ENCODE measurements around the gene CNOT10.
"Not testable (repeated sequence)": the region's sequence is repeated elsewhere in the genome, so short reads cannot be mapped to it uniquely, and the experiment has no call there.

Gene CNOT10

DNA sequence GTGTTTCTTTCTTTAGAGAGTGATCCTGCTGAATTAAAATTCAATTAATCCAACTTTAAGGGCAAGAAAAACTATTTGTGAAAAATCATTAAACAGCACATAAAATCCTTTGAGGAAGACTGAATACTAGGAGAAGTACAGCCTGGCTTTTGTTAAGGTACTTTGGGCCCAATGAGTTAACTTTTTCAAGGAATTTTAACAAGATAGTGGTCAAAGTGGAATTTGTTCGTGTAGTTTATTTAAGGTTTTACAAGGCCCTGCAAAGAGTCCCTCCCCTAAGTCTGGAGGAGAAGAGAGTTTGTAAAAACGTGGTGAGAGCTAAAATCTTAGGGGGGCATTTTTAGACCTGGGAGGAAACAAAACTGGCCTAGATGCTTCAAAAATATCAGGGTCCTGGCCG, 106.8 kb downstream of the CNOT10 start:
- Mint-ChIP-seq H3K9me3 (no peaks in the 10 kb centered on the region), H3K36me3 (ENCODE audit: insufficient read depth) (peaks cover 4% of the 10 kb centered on the region), H3K27ac (no peak overlapping the region), H3K4me1 (ENCODE audit: low read depth in 2 of 2) (no peaks in the 10 kb centered on the region), H3K27me3 (peaks cover 11 to 17% of the 10 kb centered on the region in 2 donors), H3K4me3 (no peak overlapping the region)
- DNase-seq, result no peak
- ATAC-seq (replicated peaks), result no peak

DNA sequence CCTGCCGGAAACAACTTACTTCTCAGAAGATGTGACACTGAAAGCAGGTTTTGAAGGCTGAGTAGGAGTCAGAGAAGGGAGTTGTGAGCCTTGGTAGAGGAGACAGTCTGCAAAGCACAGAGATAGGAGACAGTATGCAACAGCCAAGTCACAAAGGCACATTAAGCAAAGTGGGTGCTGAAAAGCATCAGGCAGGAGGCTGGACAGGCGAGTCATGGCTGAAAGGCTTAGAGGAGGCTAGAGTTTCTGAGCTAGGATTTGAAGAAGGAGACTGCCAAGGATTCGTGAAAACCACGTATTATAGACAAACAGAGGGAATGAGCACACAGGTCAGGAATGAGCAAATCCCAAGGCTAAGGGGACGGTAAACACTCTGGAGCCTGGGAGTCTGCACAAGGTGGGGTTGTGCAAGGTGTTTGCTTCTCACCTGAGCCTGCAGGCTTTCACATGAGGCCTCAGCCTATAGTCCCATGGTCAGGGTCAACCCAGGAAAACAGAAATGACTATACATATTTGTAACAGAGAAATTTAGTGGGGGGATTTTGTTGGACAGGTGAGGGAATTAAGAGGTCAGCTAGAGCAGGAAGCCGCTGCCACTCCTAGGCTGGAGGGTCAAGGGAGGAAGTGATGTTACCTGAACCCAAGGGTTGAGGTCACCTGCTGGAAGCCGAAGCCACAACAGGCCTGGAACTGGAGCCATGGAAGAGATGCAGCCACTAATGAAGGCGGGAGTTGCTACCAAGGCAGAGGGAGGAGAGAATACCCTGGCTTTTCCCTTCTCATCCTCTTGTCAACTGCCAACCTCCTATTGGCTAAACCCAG, 109.7 kb downstream of the CNOT10 start:
- DNase-seq (no peak), ATAC-seq (replicated peaks) (no peak)
- peaks cover 17 to 23% of the 10 kb centered on the region in 2 donors for H3K27me3 Mint-ChIP-seq
- H3K4me3 Mint-ChIP-seq, result no peak overlapping the region
- H3K36me3 Mint-ChIP-seq (ENCODE audit: insufficient read depth), result peaks cover under 1% of the 10 kb centered on the region
- no peaks in the 10 kb centered on the region for H3K4me1 Mint-ChIP-seq (ENCODE audit: low read depth in 2 of 2)
- no peaks in the 10 kb centered on the region for H3K9me3 Mint-ChIP-seq
- H3K27ac Mint-ChIP-seq, result no peak overlapping the region

DNA sequence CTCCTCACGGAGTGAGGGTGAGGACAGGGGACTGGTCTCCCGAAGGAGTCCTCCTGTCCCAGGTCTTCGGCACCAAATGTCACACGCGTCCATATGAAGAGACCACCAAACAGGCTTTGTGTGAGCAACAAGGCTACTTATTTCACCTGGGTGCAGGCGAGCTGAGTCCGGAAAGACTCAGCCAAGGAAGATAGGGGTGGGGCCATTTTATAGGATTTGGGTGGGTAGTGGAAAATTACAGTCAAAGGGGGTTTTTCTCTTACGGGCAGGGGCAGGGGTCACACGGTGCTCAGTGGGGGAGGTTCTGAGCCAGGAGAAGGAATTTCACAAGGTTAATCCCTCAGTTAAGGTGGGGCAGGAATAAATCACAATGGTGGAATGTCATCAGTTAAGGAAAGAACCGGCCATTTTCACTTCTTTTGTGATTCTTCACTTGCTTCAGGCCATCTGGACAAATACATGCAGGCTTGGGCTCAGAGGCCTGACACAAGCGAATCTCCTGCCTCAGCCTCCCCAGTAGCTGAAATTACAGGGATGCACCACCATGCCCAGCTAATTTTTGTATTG, 111.5 kb downstream of the CNOT10 start:
- H3K27ac Mint-ChIP-seq; DNase-seq; H3K4me3 Mint-ChIP-seq; H3K4me1 Mint-ChIP-seq (ENCODE audit: low read depth in 2 of 2); H3K9me3 Mint-ChIP-seq; ATAC-seq (replicated peaks); H3K36me3 Mint-ChIP-seq (ENCODE audit: insufficient read depth): not testable (repeated sequence)
- H3K27me3 Mint-ChIP-seq, result peaks cover 17 to 23% of the 10 kb centered on the region in 2 donors

DNA sequence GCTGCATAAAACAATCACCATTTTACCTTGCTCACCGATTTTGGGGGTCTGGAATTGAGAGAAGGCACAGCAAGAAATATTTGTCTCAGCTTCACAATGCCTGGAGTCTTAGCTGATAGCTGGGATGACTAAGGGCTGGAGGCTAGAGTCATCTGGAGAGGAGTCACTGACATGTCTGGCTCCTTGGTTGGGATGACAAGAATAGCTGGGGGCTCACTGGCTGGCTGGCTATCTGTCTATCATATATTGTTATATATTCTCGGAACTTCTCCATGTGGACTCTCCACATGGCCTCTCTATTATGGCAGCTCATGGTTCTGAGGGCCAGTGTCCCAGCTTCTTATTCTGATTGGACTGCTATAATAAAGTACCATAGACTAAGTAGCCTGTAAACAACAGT, 112.8 kb downstream of the CNOT10 start:
- ATAC-seq (replicated peaks) (no peak), DNase-seq (no peak)
- Mint-ChIP-seq H3K36me3 (ENCODE audit: insufficient read depth) (no peaks in the 10 kb centered on the region), H3K4me3 (no peak overlapping the region), H3K9me3 (no peaks in the 10 kb centered on the region), H3K27me3 (peaks cover 17 to 23% of the 10 kb centered on the region in 2 donors), H3K4me1 (ENCODE audit: low read depth in 2 of 2) (no peaks in the 10 kb centered on the region), H3K27ac (no peak overlapping the region)

- not testable (repeated sequence) for DNase-seq; H3K27ac Mint-ChIP-seq; H3K4me3 Mint-ChIP-seq; H3K9me3 Mint-ChIP-seq; ATAC-seq (replicated peaks); H3K4me1 Mint-ChIP-seq (ENCODE audit: low read depth in 2 of 2); H3K36me3 Mint-ChIP-seq (ENCODE audit: insufficient read depth)
- H3K27me3 Mint-ChIP-seq, result peaks cover 13 to 21% of the 10 kb centered on the region in 2 donors
Observed at GRCh38 chr3:32801440-32801839, 116.5 kb downstream of the CNOT10 start.

DNA sequence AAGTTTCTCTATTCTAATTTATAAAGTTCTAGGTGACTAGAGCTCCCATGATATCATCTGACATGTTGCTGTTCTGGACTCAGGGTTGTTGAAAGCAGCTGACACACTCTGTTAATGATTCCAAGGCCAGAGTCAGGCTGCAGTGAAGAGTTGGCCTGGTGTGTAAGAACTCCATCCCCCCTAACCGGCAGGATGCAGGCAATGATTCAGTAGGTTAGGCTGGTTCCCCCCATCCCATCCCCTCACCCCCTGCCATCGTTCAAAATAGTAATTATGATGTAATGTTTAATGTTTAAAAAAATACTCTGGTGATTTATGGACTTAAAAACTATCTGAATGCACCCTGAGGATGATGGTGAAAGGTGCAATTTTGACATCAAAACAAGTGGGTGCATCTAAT, 128.2 kb downstream of the CNOT10 start:
- Mint-ChIP-seq H3K27ac (no peak overlapping the region), H3K4me1 (ENCODE audit: low read depth in 2 of 2) (peaks cover 0 to 2% of the 10 kb centered on the region in 2 donors), H3K4me3 (no peak overlapping the region), H3K36me3 (ENCODE audit: insufficient read depth) (no peaks in the 10 kb centered on the region), H3K27me3 (peaks cover 19 to 36% of the 10 kb centered on the region in 2 donors), H3K9me3 (no peaks in the 10 kb centered on the region)
- DNase-seq (no peak), ATAC-seq (replicated peaks) (no peak)

GRCh38 chr3:32814361-32814760, 129.4 kb downstream of the CNOT10 start:
- no peak overlapping the region for H3K27ac Mint-ChIP-seq

DNA sequence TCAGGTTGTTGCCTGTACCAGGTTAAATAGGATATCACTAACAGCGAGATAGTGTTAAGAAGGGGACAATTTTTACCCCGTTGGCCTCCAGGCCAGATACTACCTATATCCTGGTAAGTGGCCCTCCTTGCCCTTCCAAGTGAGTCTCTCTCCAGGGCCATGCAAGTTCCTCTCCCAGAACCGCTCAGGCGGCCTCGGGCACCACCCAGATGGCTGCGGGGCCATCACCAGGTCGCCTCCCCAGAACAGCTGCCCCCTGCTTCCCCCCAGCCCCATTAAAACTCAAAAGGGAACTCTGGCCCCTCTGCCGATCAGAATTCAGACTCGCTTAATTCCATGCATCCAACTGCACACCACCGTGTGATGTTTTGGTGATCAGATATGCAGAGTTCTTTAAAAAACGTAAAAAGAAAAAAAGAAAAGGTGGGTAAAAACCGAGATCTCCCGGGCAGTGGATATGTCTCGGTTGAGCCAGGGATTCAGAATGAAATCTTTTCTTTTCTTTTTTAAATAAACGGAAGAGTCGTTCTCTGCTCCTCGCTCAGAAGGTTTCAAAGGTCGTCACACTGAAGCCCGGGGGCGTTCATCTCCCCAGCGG, 131.0 kb downstream of the CNOT10 start:
- Mint-ChIP-seq H3K9me3 (no peaks in the 10 kb centered on the region), H3K27me3 (peaks cover 36 to 55% of the 10 kb centered on the region in 2 donors), H3K36me3 (ENCODE audit: insufficient read depth) (no peaks in the 10 kb centered on the region), H3K4me3 (peak overlapping the region; percentile 58 to 71), H3K27ac (no peak overlapping the region), H3K4me1 (ENCODE audit: low read depth in 2 of 2) (peaks cover 0 to 6% of the 10 kb centered on the region in 2 donors)
- DNase-seq, result no peak
- ATAC-seq (replicated peaks), result no peak

More at GRCh38 chr3:32814361-32814760, 129.4 kb downstream of the CNOT10 start:
- DNase-seq, result no peak
- peaks cover 0 to 6% of the 10 kb centered on the region in 2 donors for H3K4me1 Mint-ChIP-seq (ENCODE audit: low read depth in 2 of 2)
- no peak for ATAC-seq (replicated peaks)
- H3K27me3 Mint-ChIP-seq, result peaks cover 26 to 45% of the 10 kb centered on the region in 2 donors
- no peak overlapping the region for H3K4me3 Mint-ChIP-seq
- H3K9me3 Mint-ChIP-seq, result no peaks in the 10 kb centered on the region
- no peaks in the 10 kb centered on the region for H3K36me3 Mint-ChIP-seq (ENCODE audit: insufficient read depth)

- DNase-seq (no peak), ATAC-seq (replicated peaks) (no peak)
- Mint-ChIP-seq H3K27ac (no peak overlapping the region), H3K27me3 (peaks cover 36 to 50% of the 10 kb centered on the region in 2 donors), H3K4me1 (ENCODE audit: low read depth in 2 of 2) (peaks cover 0 to 6% of the 10 kb centered on the region in 2 donors), H3K36me3 (ENCODE audit: insufficient read depth) (no peaks in the 10 kb centered on the region), H3K9me3 (no peaks in the 10 kb centered on the region), H3K4me3 (peak overlapping the region; percentile 58 to 71)
Observed at GRCh38 chr3:32816439-32817256, 131.7 kb downstream of the CNOT10 start.

GRCh38 chr3:32817257-32817557, 132.2 kb downstream of the CNOT10 start:
- DNase-seq (no peak), ATAC-seq (replicated peaks) (no peak)
- Mint-ChIP-seq H3K4me1 (ENCODE audit: low read depth in 2 of 2) (peaks cover 0 to 6% of the 10 kb centered on the region in 2 donors), H3K27me3 (peaks cover 36 to 46% of the 10 kb centered on the region in 2 donors), H3K27ac (no peak overlapping the region), H3K36me3 (ENCODE audit: insufficient read depth) (no peaks in the 10 kb centered on the region), H3K9me3 (no peaks in the 10 kb centered on the region), H3K4me3 (peak overlapping the region; percentile 38 to 71)

- Mint-ChIP-seq H3K27me3 (peaks cover 36 to 46% of the 10 kb centered on the region in 2 donors), H3K27ac (no peak within 1 kb of the TSS), H3K36me3 (ENCODE audit: insufficient read depth) (no peaks in the 10 kb centered on the region), H3K4me1 (ENCODE audit: low read depth in 2 of 2) (peaks cover 0 to 6% of the 10 kb centered on the region in 2 donors), H3K9me3 (no peaks in the 10 kb centered on the region), H3K4me3 (peak within 1 kb of the TSS; percentile 58 to 71)
- ATAC-seq (replicated peaks) (no peak), DNase-seq (no peak)
Observed at GRCh38 chr3:32817558-32818228, 132.7 kb downstream of the CNOT10 start, which contains the start of gene TRIM71. TSS of gene TRIM71 (plus strand) at chr3:32817997. CDS start at chr3:32818081, 84 bp downstream.

- peak overlapping the region; percentile 46 to 49 for H3K4me3 Mint-ChIP-seq
- H3K9me3 Mint-ChIP-seq, result no peaks in the 10 kb centered on the region
- H3K27me3 Mint-ChIP-seq, result peaks cover 38 to 50% of the 10 kb centered on the region in 2 donors
- DNase-seq (no peak), ATAC-seq (replicated peaks) (no peak)
- peaks cover 0 to 6% of the 10 kb centered on the region in 2 donors for H3K4me1 Mint-ChIP-seq (ENCODE audit: low read depth in 2 of 2)
- H3K36me3 Mint-ChIP-seq (ENCODE audit: insufficient read depth), result no peaks in the 10 kb centered on the region
- no peak overlapping the region for H3K27ac Mint-ChIP-seq
Observed at GRCh38 chr3:32818229-32818969, 133.4 kb downstream of the CNOT10 start.
